Ovary (tissue), 9 donors: Measurements from ENCODE around the gene ONECUT3. TPM values are rescaled to one million over a fixed set of nuclear protein-coding genes. Genes with fewer than 3 reads are reported as not detected.

Experiments used
- DNase-seq, 5 donors: peaks; one replicate each; pipeline ENCODE4 v3.0.0-alpha.2; 2019 to 2020
- H3K27ac ChIP-seq, 2 donors: fragments of 200-600 bp; one replicate each; pipeline versions ENCODE4 v1.5.1 to v1.8.0; 2019 to 2022
- H3K27me3 ChIP-seq: fragments of 200-600 bp; one replicate; pipeline ENCODE4 v1.8.0; 2022
- H3K36me3 ChIP-seq: fragments of 200-600 bp; sonication (generic); one replicate; pipeline ENCODE4 v1.5.1; 2019
- H3K4me1 ChIP-seq: one replicate; pipeline ENCODE4 v1.8.1; 2013; ENCODE audit warnings: mild to moderate bottlenecking, moderate library complexity; ENCODE audit not compliant: insufficient read depth
- H3K4me3 ChIP-seq: fragments of 200-600 bp; sonication (generic); one replicate; pipeline ENCODE4 v1.5.1; 2017
- H3K9me3 ChIP-seq, 2 donors: fragments of 200-600 bp in 1 of 2; sonication (generic) in 1 of 2; one replicate each; pipeline versions ENCODE4 v1.5.1 to v1.8.1; 2013 to 2019; ENCODE audit warnings: mild to moderate bottlenecking in 1 of 2, moderate library complexity in 1 of 2
- CTCF ChIP-seq, 3 donors: fragments of 450-650 bp in 2 of 3; fragments of 200-600 bp in 1 of 3; IDR thresholded peaks; one replicate each; pipeline versions ENCODE4 v1.5.1 to v1.8.0; 2016 to 2022; ENCODE audit warnings: antibody characterized with exemption in 3 of 3, mild to moderate bottlenecking in 1 of 3
- EP300 ChIP-seq: sonication (generic); formaldehyde crosslinking; IDR thresholded peaks from one replicate; pipeline ENCODE4 v1.6.1; 2017; ENCODE audit warnings: antibody characterized with exemption
- POLR2A ChIP-seq: fragments of 450-650 bp; IDR thresholded peaks from one replicate; pipeline ENCODE4 v1.6.1; 2017; ENCODE audit warnings: antibody characterized with exemption, mild to moderate bottlenecking, moderate library complexity
- WGBS, 3 donors: extraction: QIAGEN DNeasy Blood & Tissue Kit in 1 of 3; methylation state at CpG; one replicate each; pipeline versions ENCODE4 v1.1.5 to v1.1.7; 2013 to 2017; 5-methylcytosine and 5-hydroxymethylcytosine counted together
- intact Hi-C, 4 donors: fragments of 100-400 bp; cut with DNase I; formaldehyde crosslinking; loops; one replicate each; pipeline versions ENCODE4 v1.11.0 to v1.15.1; 2022 to 2023
- polyA plus RNA-seq, 2 donors: library from polyadenylated mRNA; stranded (reverse); fragments of 200-250 nt in 1 of 2; fragments of 350-450 nt in 1 of 2; fragmentation: Illumina TruSeq in 1 of 2; extraction: RNeasy Lipid Tissue Mini Kit (QIAGEN cat#74804) in 1 of 2; gene quantifications; one replicate each; pipeline ENCODE4 v1.2.3, GENCODE V29; 2013 to 2014
- total RNA-seq, 7 donors: library from RNA; depleted of rRNA in 2 of 7; stranded (reverse); fragments of >200 nt in 2 of 7; fragmentation: NEBNext Ultra II Directional in 3 of 7; extraction: Animal tissue kit (Norgen Biotek cat#: 25700) in 3 of 7; gene quantifications; one replicate each; pipeline versions ENCODE4 v1.1.0 to v1.2.4, GENCODE V29; 2016 to 2023
- donor health status: DM: no; HTN: no; CAD: no; lungs with moderate emphysema.
- donor health status: DM: no; HTN: no; CAD: no.
- donor health status: Bipolar disorder and iron deficiency.
- donor health status: DM: yes; HTN: yes; CAD: no.
- donor health status: DM: no; HTN: no; CAD: no.
- donor health status: DM: yes; HTN: yes; CAD: no.

The ONECUT3 gene
- total and polyA plus RNA-seq, 9 donors, result 0.05 TPM; not detected in 8

DNA sequence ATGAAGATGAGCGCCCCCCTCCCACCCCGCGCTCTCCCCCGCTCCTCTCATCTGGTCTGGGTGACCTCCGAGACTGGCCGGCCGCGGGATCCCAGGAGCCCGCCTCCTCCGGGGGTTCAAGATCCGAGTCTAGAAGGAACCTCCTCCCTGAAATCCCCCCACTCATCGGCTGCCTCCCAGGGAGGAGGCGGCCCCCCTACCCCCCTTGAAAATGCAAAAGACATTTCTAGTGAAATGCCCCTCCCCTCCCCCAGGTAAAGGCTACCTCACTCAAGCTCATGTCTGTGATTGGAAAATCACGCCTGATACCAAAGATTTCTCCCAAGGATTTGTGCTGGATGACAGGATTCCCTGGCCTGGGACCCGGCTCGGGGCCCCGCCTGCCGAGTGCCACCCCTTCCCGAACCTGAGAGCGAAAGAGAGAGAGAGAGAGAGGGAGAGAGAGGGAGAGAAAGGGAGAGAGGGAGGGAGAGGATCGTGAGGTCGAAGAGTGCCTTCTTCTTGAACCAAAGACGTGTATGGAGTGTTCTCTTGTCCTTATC lies 23.4 kb downstream of the ONECUT3 start:
- 4 to 10% (median 6%) methylated on average over 23 of the region's 23 CpGs for WGBS, 3 donors
- Histone ChIP-seq H3K4me3 (no peak overlapping the region), H3K4me1 (no peaks in the 10 kb centered on the region), H3K36me3 (no peaks in the 10 kb centered on the region), H3K27ac (no peak overlapping the region), H3K9me3 (peaks cover 0 to 16% of the 10 kb centered on the region in 2 donors), H3K27me3 (peaks cover 5% of the 10 kb centered on the region)
- DNase-seq, result no peak
- no peak for TF ChIP-seq POLR2A
- no peak for TF ChIP-seq CTCF (IDR thresholded peaks at IDR 0.05)
- no peak for TF ChIP-seq EP300
- intact Hi-C loops, result no loop called here

GRCh38 chr19:1777149-1777548 lies 23.8 kb downstream of the ONECUT3 start:
- peaks cover 0 to 17% of the 10 kb centered on the region in 2 donors for H3K9me3 ChIP-seq
- H3K4me1 ChIP-seq, result no peaks in the 10 kb centered on the region
- no peak for DNase-seq
- TF ChIP-seq EP300, result no peak
- no peak for TF ChIP-seq CTCF (IDR thresholded peaks at IDR 0.05)
- H3K27me3 ChIP-seq, result peaks cover 5% of the 10 kb centered on the region
- no peak overlapping the region for H3K27ac ChIP-seq
- H3K36me3 ChIP-seq, result no peaks in the 10 kb centered on the region
- no peak overlapping the region for H3K4me3 ChIP-seq
- intact Hi-C loops, result no loop called here
- 67 to 69% (median 68%) methylated on average over 10 of the region's 10 CpGs for WGBS, 3 donors

DNA sequence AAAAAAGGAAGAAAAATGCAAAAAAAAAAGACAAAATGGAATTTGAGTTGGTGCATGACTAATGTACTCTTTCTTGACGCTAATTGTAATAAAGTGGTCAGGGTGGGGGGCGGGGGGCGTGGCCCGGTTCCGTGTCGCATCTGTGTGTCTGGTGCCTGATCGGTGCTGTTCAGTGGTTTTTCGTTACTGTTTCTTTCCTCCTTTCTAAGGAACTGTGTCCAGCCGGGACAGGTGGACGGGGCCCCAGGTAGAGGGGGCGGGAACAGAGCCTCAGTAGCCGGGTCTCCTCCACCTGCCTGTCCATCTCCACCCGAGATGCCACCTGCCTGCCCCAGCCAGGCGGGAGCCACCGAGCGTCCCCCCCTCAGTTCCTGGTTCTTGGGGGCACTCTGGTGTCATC lies 26.3 kb downstream of the ONECUT3 start:
- Histone ChIP-seq H3K27ac (no peak overlapping the region), H3K9me3 (peaks cover 0 to 25% of the 10 kb centered on the region in 2 donors), H3K27me3 (peaks cover 5% of the 10 kb centered on the region), H3K36me3 (no peaks in the 10 kb centered on the region), H3K4me3 (no peak overlapping the region), H3K4me1 (no peaks in the 10 kb centered on the region)
- 26 to 31% (median 30%) methylated on average over 16 of the region's 16 CpGs for WGBS, 3 donors
- intact Hi-C loops, result no loop called here
- TF ChIP-seq POLR2A (no peak), CTCF (IDR thresholded peaks at IDR 0.05) (no peak), EP300 (no peak)
- no peak for DNase-seq

- H3K9me3 ChIP-seq, result peaks cover 0 to 17% of the 10 kb centered on the region in 2 donors
- no peak for DNase-seq
- H3K36me3 ChIP-seq, result no peaks in the 10 kb centered on the region
- no peak overlapping the region for H3K4me3 ChIP-seq
- no peak overlapping the region for H3K27ac ChIP-seq
- 27 to 40% (median 36%) methylated on average over 13 to 14 of the region's 14 CpGs for WGBS, 3 donors
- intact Hi-C loops, result no loop called here
- TF ChIP-seq CTCF (IDR thresholded peaks at IDR 0.05) (no peak), EP300 (no peak), POLR2A (no peak)
- H3K27me3 ChIP-seq, result peaks cover 2% of the 10 kb centered on the region
- H3K4me1 ChIP-seq, result no peaks in the 10 kb centered on the region
These were observed 27.1 kb downstream of the ONECUT3 start for GRCh38 chr19:1780272-1780958.
